Endothelial cell of umbilical vein (primary cell): ENCODE results near the gene TSPAN9. TPM values are rescaled to one million over a fixed set of nuclear protein-coding genes. Genes with fewer than 3 reads are reported as not detected.

Experiments used
- BruUV-seq: library from RNA; stranded (reverse); fragments of 400-500 nt; replicated peaks from 2 replicates; lab custom pipeline; 2021; lab: Mats Ljungman, UMichigan
- CTCF ChIA-PET: fragments of 300-600, 350-600 bp; sonication (Branson Sonifier 250); formaldehyde crosslinking; loops from one replicate; lab custom pipeline; 2021; ENCODE audit warnings: antibody characterized with exemption, inconsistent platforms; lab: Charles Lee
- POLR2A ChIA-PET: fragments of 300-600, 350-600 bp; sonication (Branson Sonifier 250); formaldehyde crosslinking; loops from one replicate; lab custom pipeline; 2021; ENCODE audit warnings: antibody characterized with exemption, inconsistent platforms; lab: Charles Lee
- DNase-seq: peaks from one replicate; pipeline ENCODE4 v3.0.0-alpha.2; 2011; ENCODE audit warnings: low read depth, low spot score
- FAIRE-seq: peaks from 2 replicates; lab custom pipeline; 2011; peaks lifted over from hg19 to GRCh38; lab: Jason Lieb, UNC
- H2AFZ ChIP-seq: 2 replicates; pipeline ENCODE4 v1.6.0; 2012; ENCODE audit warnings: low read depth, low read length, control low read depth, inconsistent platforms
- H3K27ac ChIP-seq: 2 replicates; pipeline ENCODE4 v1.5.1; 2011; ENCODE audit warnings: low read depth, mild to moderate bottlenecking, control low read depth, low read length, moderate library complexity; ENCODE audit not compliant: insufficient read depth
- H3K27me3 ChIP-seq, 2 experiments: 2 replicates each; pipeline versions ENCODE4 v1.6.0 to v1.6.1; 2011; ENCODE audit warnings: low read length in 2 of 2, mixed read lengths in 1 of 2; ENCODE audit not compliant: control insufficient read depth in 2 of 2, insufficient read depth in 2 of 2
- H3K36me3 ChIP-seq, 2 experiments: 2 replicates in 1 of 2; 3 replicates in 1 of 2; pipeline ENCODE4 v1.5.1; 2011; ENCODE audit warnings: low read length in 2 of 2, mild to moderate bottlenecking in 1 of 2, moderate library complexity in 1 of 2; ENCODE audit not compliant: control insufficient read depth in 2 of 2, insufficient read depth in 2 of 2; ENCODE audit errors: extremely low read depth in 1 of 2
- H3K4me1 ChIP-seq: 3 replicates; pipeline ENCODE4 v1.5.1; 2011; ENCODE audit warnings: mild to moderate bottlenecking, low read length; ENCODE audit not compliant: control insufficient read depth, insufficient read depth; ENCODE audit errors: extremely low read depth
- H3K4me2 ChIP-seq: 2 replicates; pipeline ENCODE4 v1.6.1; 2011; ENCODE audit warnings: low read length, control low read depth, mixed read lengths; ENCODE audit not compliant: insufficient read depth
- H3K4me3 ChIP-seq, 3 experiments: fragments of 200-600 bp in 1 of 3; sonication (generic), shearing (Covaris generic) in 1 of 3; replicated peaks in 1 of 3; 2 replicates each; pipeline ENCODE4 v1.5.1; 2011 to 2016; ENCODE audit warnings: control low read depth in 3 of 3, low read length in 3 of 3, mild to moderate bottlenecking in 2 of 3, inconsistent platforms in 1 of 3, low read depth in 1 of 3, moderate library complexity in 1 of 3; ENCODE audit not compliant: insufficient read depth in 1 of 3
- H3K79me2 ChIP-seq: 2 replicates; pipeline ENCODE4 v1.6.0; 2012; ENCODE audit warnings: low read length, inconsistent platforms; ENCODE audit not compliant: control insufficient read depth, insufficient read depth
- H3K9ac ChIP-seq: replicated peaks from 2 replicates; pipeline ENCODE3; 2011; ENCODE audit warnings: low read length, control low read depth; ENCODE audit not compliant: insufficient read depth; ENCODE audit errors: extremely low read depth
- H3K9me1 ChIP-seq: replicated peaks from 3 replicates; pipeline ENCODE4 v1.6.0; 2011; ENCODE audit warnings: mild to moderate bottlenecking, low read length; ENCODE audit not compliant: control insufficient read depth, insufficient read depth; ENCODE audit errors: extremely low read depth
- H3K9me3 ChIP-seq: replicated peaks from 2 replicates; pipeline ENCODE4 v1.5.1; 2012; ENCODE audit warnings: low read length, inconsistent platforms; ENCODE audit not compliant: control insufficient read depth, insufficient read depth
- H4K20me1 ChIP-seq: replicated peaks from 2 replicates; pipeline ENCODE3; 2011; ENCODE audit warnings: mild to moderate bottlenecking, low read length; ENCODE audit not compliant: control insufficient read depth, insufficient read depth; ENCODE audit errors: extremely low read depth
- EZH2 ChIP-seq: IDR thresholded peaks from 2 replicates; pipeline ENCODE4 v1.6.1; 2012; ENCODE audit warnings: borderline replicate concordance, low read depth, mild to moderate bottlenecking, moderate library complexity, low read length, inconsistent platforms; ENCODE audit not compliant: severe bottlenecking
- FOS ChIP-seq: IDR thresholded peaks from 2 replicates; pipeline ENCODE4 v1.6.1; 2011; ENCODE audit warnings: mild to moderate bottlenecking, low read length, moderate library complexity, borderline replicate concordance; ENCODE audit not compliant: insufficient read depth
- GATA2 ChIP-seq: IDR thresholded peaks from 2 replicates; pipeline ENCODE4 v1.7.0; 2011; ENCODE audit warnings: low read depth, mild to moderate bottlenecking, moderate library complexity, mixed read lengths, low read length; ENCODE audit not compliant: insufficient read length, insufficient read depth
- JUN ChIP-seq: IDR thresholded peaks from 2 replicates; pipeline ENCODE4 v1.6.1; 2011; ENCODE audit warnings: borderline replicate concordance, low read depth; ENCODE audit not compliant: insufficient read length, insufficient read depth
- MYC ChIP-seq: IDR thresholded peaks from one replicate; pipeline ENCODE4 v1.6.1; 2011; ENCODE audit warnings: mild to moderate bottlenecking, low read depth, low read length
- POLR2A ChIP-seq: IDR thresholded peaks from 2 replicates; pipeline ENCODE4 v1.6.1; 2012; ENCODE audit warnings: low read depth, mild to moderate bottlenecking, control low read depth, low read length
- POLR2AphosphoS5 ChIP-seq: IDR thresholded peaks from 2 replicates; pipeline ENCODE4 v1.6.1; 2012; ENCODE audit warnings: low read depth, mild to moderate bottlenecking, control low read depth, low read length, moderate library complexity; ENCODE audit not compliant: insufficient read depth
- dilution Hi-C: fragments of 300-500 bp; cut with MboI; formaldehyde crosslinking; loops from one replicate; pipeline ENCODE4 v1.15.0; 2019; ENCODE audit warnings: low sequenced_read_pairs; ENCODE audit not compliant: extremely low pct_ligation_motif_present
- intact Hi-C: fragments of 100-400 bp; cut with micrococcal nuclease; formaldehyde crosslinking; loops from one replicate; pipeline ENCODE4 v1.10.0; 2022
- polyA plus RNA-seq, 4 experiments: library from polyadenylated mRNA; depleted of rRNA in 3 of 4; stranded (reverse) in 3 of 4; unstranded in 1 of 4; fragments of >200 nt; gene quantifications; 2 replicates each; pipeline versions ENCODE4 v1.2.1 to v1.2.3, GENCODE V29; 2011 to 2012; ENCODE audit warnings: missing spikeins in 1 of 4
- total RNA-seq: library from RNA; stranded (reverse); gene quantifications from 2 replicates; pipeline ENCODE4 v1.2.3, GENCODE V29; 2021
- TF ChIP-seq, protein P1 (sequence below): IDR thresholded peaks from 2 replicates; pipeline ENCODE4 v1.6.1; 2011; ENCODE audit not compliant: insufficient read depth, insufficient read length
- TF ChIP-seq, protein P2 (sequence below), 2 donors: IDR thresholded peaks; 1 replicate in 1 of 2; 2 replicates in 1 of 2; pipeline ENCODE4 v1.5.1; 2011; ENCODE audit warnings: low read length in 2 of 2, mild to moderate bottlenecking in 2 of 2, moderate library complexity in 2 of 2, control low read depth in 1 of 2, inconsistent platforms in 1 of 2, low read depth in 1 of 2; ENCODE audit not compliant: insufficient read depth in 1 of 2; ENCODE audit errors: extremely low read depth in 1 of 2

TSPAN9 gene
- total and polyA plus RNA-seq, 2 donors (not counting 3 experiments of a cell fraction or from before 2014, with no cell fraction given) = 43.3 to 66.8 TPM

DNA sequence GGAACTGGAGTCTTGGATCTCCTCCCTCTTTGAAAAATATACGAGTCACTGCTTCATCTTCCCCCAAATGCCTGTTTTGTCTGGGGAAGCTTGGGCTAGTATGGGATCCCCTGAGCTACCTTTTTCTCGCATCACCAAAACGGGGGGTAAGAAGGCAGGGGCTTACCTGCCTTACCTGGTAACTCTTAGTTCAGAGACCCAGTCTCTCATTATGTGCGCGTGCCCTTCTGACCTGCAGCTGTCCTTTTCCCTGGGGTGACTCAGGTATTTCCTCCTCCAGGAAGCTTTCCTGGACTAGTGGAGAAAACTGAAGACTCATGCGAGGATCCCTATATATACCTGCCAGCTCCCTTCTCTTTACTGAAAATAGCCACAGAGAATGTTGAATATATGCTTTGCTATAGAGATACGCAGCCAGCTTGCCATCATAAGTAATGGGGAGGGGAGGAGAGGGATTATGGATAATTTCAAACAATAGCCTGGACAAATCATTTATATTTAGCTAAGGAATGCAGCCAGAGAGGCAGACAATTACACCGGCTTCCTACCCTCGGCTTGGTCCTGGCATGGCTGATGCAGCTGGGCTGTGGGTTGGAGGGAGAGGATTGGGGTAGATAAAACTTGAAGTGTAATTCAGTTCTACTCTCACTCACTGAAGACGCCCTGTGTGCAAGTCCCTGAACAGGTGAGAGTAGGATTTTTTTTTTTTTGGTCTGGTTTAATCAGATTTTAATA lies 1.1 kb downstream of the TSPAN9 start:
- FAIRE-seq (no peak), DNase-seq (peak; percentile 47)
- ChIA-PET CTCF (interaction anchor here (1.2 to 1.7 kb wide), 9 partner anchors 10 to 222 kb away, joined by 3 to 22 read pairs (median 8); no protein-coding TSS in a partner anchor), POLR2A (interaction anchor here (0.6 to 1.5 kb wide), 3 partner anchors 13 to 45 kb away, joined by 3 to 5 read pairs (median 4); no protein-coding TSS in a partner anchor)
- intact Hi-C loops = loop anchor here (1.0 kb wide), 2 partner anchors 19 to 45 kb away; no protein-coding TSS in a partner anchor
- H3K9me1 ChIP-seq = no peaks in the 10 kb centered on the region
- no peaks in the 10 kb centered on the region for H3K9me3 ChIP-seq
- no peaks in the 10 kb centered on the region for H4K20me1 ChIP-seq
- H3K36me3 ChIP-seq = no peaks in the 10 kb centered on the region
- H3K4me1 ChIP-seq = peaks cover 22% of the 10 kb centered on the region
- TSS peak; percentile 26 for BruUV-seq
- peak overlapping the region; percentile 97 for H3K4me2 ChIP-seq
- TF ChIP-seq JUN = no peak
- TF ChIP-seq, protein P1, sequence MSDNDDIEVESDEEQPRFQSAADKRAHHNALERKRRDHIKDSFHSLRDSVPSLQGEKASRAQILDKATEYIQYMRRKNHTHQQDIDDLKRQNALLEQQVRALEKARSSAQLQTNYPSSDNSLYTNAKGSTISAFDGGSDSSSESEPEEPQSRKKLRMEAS = no peak
- no peak for TF ChIP-seq POLR2AphosphoS5
- TF ChIP-seq FOS = no peak
- no peak for TF ChIP-seq EZH2
- TF ChIP-seq POLR2A = no peak
- TF ChIP-seq, protein P2, sequence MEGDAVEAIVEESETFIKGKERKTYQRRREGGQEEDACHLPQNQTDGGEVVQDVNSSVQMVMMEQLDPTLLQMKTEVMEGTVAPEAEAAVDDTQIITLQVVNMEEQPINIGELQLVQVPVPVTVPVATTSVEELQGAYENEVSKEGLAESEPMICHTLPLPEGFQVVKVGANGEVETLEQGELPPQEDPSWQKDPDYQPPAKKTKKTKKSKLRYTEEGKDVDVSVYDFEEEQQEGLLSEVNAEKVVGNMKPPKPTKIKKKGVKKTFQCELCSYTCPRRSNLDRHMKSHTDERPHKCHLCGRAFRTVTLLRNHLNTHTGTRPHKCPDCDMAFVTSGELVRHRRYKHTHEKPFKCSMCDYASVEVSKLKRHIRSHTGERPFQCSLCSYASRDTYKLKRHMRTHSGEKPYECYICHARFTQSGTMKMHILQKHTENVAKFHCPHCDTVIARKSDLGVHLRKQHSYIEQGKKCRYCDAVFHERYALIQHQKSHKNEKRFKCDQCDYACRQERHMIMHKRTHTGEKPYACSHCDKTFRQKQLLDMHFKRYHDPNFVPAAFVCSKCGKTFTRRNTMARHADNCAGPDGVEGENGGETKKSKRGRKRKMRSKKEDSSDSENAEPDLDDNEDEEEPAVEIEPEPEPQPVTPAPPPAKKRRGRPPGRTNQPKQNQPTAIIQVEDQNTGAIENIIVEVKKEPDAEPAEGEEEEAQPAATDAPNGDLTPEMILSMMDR (IDR thresholded peaks at IDR 0.05; ENCODE audit: extremely low read depth in 1 of 2, insufficient read depth in 1 of 2, low read depth in 1 of 2, low read length in 2 of 2) = no peak
- TF ChIP-seq MYC = no peak
- TF ChIP-seq GATA2 = no peak
- peak overlapping the region; percentile 60 to 82 (median 80) for H3K4me3 ChIP-seq
- dilution Hi-C loops = loop anchor here (10.0 kb wide), 1 partner anchor 197 kb away; no protein-coding TSS in a partner anchor
- H3K79me2 ChIP-seq = peaks cover 4% of the 10 kb centered on the region
- H2AFZ ChIP-seq = peak overlapping the region; percentile 67
- peak overlapping the region; percentile 62 for H3K9ac ChIP-seq
- no peaks in the 10 kb centered on the region for H3K27me3 ChIP-seq
- H3K27ac ChIP-seq = peak overlapping the region; percentile 51
